Lung (tissue), 13 donors: Measurements from ENCODE around the gene SNRPD1. TPM values are rescaled to one million over a fixed set of nuclear protein-coding genes. Genes with fewer than 3 reads are reported as not detected.

Experiments used
- ATAC-seq: fragments of 200-7000 bp; cut with Tn5 transposase; one replicate; pipeline ENCODE4 v1.9.1; 2020; ENCODE audit warnings: moderate number of reproducible peaks; ENCODE audit not compliant: insufficient read depth, low FRiP score
- DNase-seq, 3 donors: peaks; one replicate each; pipeline ENCODE4 v3.0.0-alpha.2; 2013 to 2017
- H3K27ac ChIP-seq, 2 donors: one replicate each; pipeline ENCODE4 v1.5.1; 2013; ENCODE audit warnings: mild to moderate bottlenecking in 2 of 2, moderate library complexity in 2 of 2, control low read depth in 1 of 2, inconsistent platforms in 1 of 2, low read depth in 1 of 2, low read length in 1 of 2
- H3K27me3 ChIP-seq, 3 donors: one replicate each; pipeline ENCODE4 v1.5.1; 2013; ENCODE audit warnings: low read length in 2 of 3; ENCODE audit not compliant: control insufficient read depth in 3 of 3, insufficient read depth in 3 of 3
- H3K36me3 ChIP-seq, 4 donors: one replicate each; pipeline ENCODE4 v1.5.1; 2013; ENCODE audit warnings: low read length in 4 of 4, mild to moderate bottlenecking in 1 of 4, moderate library complexity in 1 of 4; ENCODE audit not compliant: control insufficient read depth in 4 of 4, insufficient read depth in 4 of 4
- H3K4me1 ChIP-seq, 5 donors: one replicate each; pipeline ENCODE4 v1.5.1; 2013; ENCODE audit warnings: low read length in 5 of 5, mild to moderate bottlenecking in 2 of 5, moderate library complexity in 1 of 5; ENCODE audit not compliant: control insufficient read depth in 5 of 5, insufficient read depth in 5 of 5
- H3K4me3 ChIP-seq: one replicate; pipeline ENCODE4 v1.5.1; 2013; ENCODE audit warnings: mild to moderate bottlenecking, control low read depth, moderate library complexity
- H3K9ac ChIP-seq, 2 donors: one replicate each; pipeline ENCODE4 v1.5.1; 2013; ENCODE audit warnings: low read length in 2 of 2, control low read depth in 1 of 2; ENCODE audit not compliant: insufficient read depth in 1 of 2
- H3K9me3 ChIP-seq, 4 donors: one replicate each; pipeline ENCODE4 v1.5.1; 2013; ENCODE audit warnings: low read length in 3 of 4, mild to moderate bottlenecking in 1 of 4, moderate library complexity in 1 of 4; ENCODE audit not compliant: control insufficient read depth in 4 of 4, insufficient read depth in 3 of 4
- CTCF ChIP-seq: IDR thresholded peaks from 2 replicates; pipeline ENCODE4 v1.5.1; 2012; ENCODE audit warnings: mild to moderate bottlenecking; ENCODE audit errors: control extremely low read depth, extremely low read depth
- WGBS, 2 donors: extraction: QIAGEN DNeasy Blood & Tissue Kit; methylation state at CpG; one replicate each; pipeline ENCODE4 v1.1.7; 2013; 5-methylcytosine and 5-hydroxymethylcytosine counted together
- polyA plus RNA-seq, 2 donors: library from polyadenylated mRNA; stranded (reverse); fragments of 200-250 nt; gene quantifications; one replicate each; pipeline ENCODE4 v1.2.1, GENCODE V29; 2013
- small RNA-seq: library from RNA; depleted of rRNA; stranded (forward); fragments of <200 nt; gene quantifications from one replicate; pipeline ENCODE3, GENCODE V24; 2014; ENCODE audit warnings: low replicate concordance
- total RNA-seq, 2 donors: library from RNA; depleted of rRNA in 1 of 2; stranded (reverse); fragments of >200 nt in 1 of 2; gene quantifications; one replicate each; pipeline ENCODE4 v1.2.1, GENCODE V29; 2014 to 2021
- donor health status: control.
- donor health status: control.
- donor health status: Bipolar disorder and iron deficiency.
- donor health status: healthy.
- donor health status: DM: yes; HTN: yes; CAD: no.

Gene SNRPD1
- total and polyA plus RNA-seq, 4 donors: 13.7 to 37.0 (median 21.7) TPM

GRCh38 chr18:21682371-21683051, 70.4 kb downstream of the SNRPD1 start:
- 15 to 17% methylated on average over 11 of the region's 11 CpGs for WGBS, 2 donors
- ATAC-seq (peak; percentile 64), DNase-seq (peak; percentile 44 to 90 (median 87))
- Histone ChIP-seq H3K4me3 (peak overlapping the region; percentile 41), H3K9me3 (no peaks in the 10 kb centered on the region), H3K27me3 (no peaks in the 10 kb centered on the region), H3K4me1 (peaks cover 2 to 26% (median 5%) of the 10 kb centered on the region in 5 donors), H3K9ac (peak overlapping the region; percentile 42 to 43), H3K27ac (peak overlapping the region; percentile 74 to 92), H3K36me3 (no peaks in the 10 kb centered on the region)
- TF ChIP-seq CTCF: no peak

Small RNAs within 50 kb of the gene (small RNA-seq; reads per million reads assigned to genes)
- not detected for gene MIR320C1

Other genes with a start within 250 kb of the SNRPD1 start
- 10 to 100 TPM; 12.3 to 28.2 TPM for gene ESCO1, start 11.6 kb upstream of the SNRPD1 start, total RNA-seq
- 10 to 100 TPM in 1 of 2 donors, 1 to 10 TPM in 1; 7.7 to 13.1 TPM for gene ESCO1, start 11.6 kb upstream of the SNRPD1 start, polyA plus RNA-seq
- gene ABHD3, start 92.5 kb downstream of the SNRPD1 start, total RNA-seq: 10 to 100 TPM; 20.8 to 31.3 TPM
- gene ABHD3, start 92.5 kb downstream of the SNRPD1 start, polyA plus RNA-seq: 10 to 100 TPM; 21.1 to 24.7 TPM
- gene MIB1, start 128.5 kb downstream of the SNRPD1 start, total RNA-seq: 10 to 100 TPM; 25.7 to 62.0 TPM
- gene MIB1, start 128.5 kb downstream of the SNRPD1 start, polyA plus RNA-seq: 1 to 10 TPM; 4.5 to 5.4 TPM